Left cardiac atrium (tissue), 4 donors: ENCODE data around the gene ZSCAN22. TPM values are rescaled to one million over a fixed set of nuclear protein-coding genes. Genes with fewer than 3 reads are reported as not detected.
"Not testable (repeated sequence)": the region's sequence is repeated elsewhere in the genome, so short reads cannot be mapped to it uniquely, and the experiment has no call there.

ENCODE experiments used
- ATAC-seq, 2 donors: fragments of 200-7000 bp; cut with Tn5 transposase; one replicate each; pipeline ENCODE4 v1.9.1; 2020; ENCODE audit warnings: mild to moderate bottlenecking in 2 of 2, moderate library complexity in 2 of 2
- DNase-seq: peaks from one replicate; pipeline ENCODE4 v3.0.0-alpha.2; 2020
- intact Hi-C, 2 donors: fragments of 100-400 bp; cut with DNase I; formaldehyde crosslinking; loops; one replicate each; pipeline versions ENCODE4 v1.14.1 to v1.15.1; 2022 to 2023
- long read RNA-seq: library from polyadenylated mRNA; unstranded; transcript quantifications from one replicate; pipeline ENCODE4 v2.0.0, GENCODE V29; 2021
- total RNA-seq, 2 donors: library from RNA; stranded (reverse); fragmentation: NEBNext Ultra II Directional; extraction: Animal tissue kit (Norgen Biotek cat#: 25700); gene quantifications; one replicate each; pipeline ENCODE4 v1.2.1, GENCODE V29; 2021
- donor health status: DM: no; HTN: yes; CAD: no.
- donor health status: DM: no; HTN: yes; CAD: no; lungs with severe emphysema.
- donor health status: DM: yes; HTN: yes; CAD: no.
- donor health status: Dilated cardiomyopathy.

The ZSCAN22 gene
- 1 to 10 TPM; 2.0 to 2.1 TPM for total RNA-seq
- long read RNA-seq, full-length matches to known transcripts: 2 of 8 reads
- long read RNA-seq, partial matches to known transcripts: 0 of 8 reads
- long read RNA-seq, other reads (novel, unspliced or antisense): 6 of 8 reads

DNA sequence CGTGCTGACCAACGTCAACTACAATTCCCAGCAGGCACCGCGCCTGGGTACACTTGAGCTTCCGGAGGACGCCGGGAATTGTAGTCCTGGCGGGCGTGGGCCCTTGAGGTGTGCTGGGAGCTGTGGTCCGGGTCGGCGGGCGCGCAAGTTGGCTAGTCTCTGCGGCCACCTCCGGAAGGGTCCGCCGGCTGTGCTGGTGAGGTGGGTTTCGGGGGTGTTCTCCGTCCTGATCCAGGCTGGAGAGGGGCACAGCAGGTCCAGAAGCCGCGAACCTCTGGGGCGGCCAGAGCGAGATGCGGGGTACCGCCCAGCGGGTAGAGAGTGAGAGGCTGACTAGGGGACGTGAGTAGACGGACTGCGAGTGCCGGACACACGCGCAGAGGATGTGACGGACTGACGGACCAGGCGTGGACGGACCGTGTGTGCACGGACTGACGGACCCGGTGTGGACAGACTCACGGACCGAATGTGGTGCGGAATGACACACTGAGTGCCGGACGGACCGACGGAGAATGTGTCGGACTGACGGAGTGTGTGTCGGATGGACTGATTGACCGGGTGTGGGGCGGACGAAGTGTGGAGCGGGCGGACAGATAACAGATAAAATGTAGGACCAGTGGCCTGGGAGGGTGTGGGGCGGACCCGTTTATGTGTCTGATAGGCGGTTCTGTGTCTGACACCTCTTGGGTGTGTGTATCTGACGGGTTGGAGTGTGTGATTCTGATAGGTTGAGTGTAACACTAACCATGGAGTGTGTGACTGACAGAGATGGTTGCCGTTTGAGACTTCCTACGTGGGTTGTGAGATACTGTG lies at the start of gene ZSCAN22:
Gene ZSCAN22, plus strand, starts transcription at position 81 of the 813 bp plus-strand sequence. CDS start 7,809 bp downstream, outside the sequence.
- ATAC-seq (peak; percentile 97 to 98), DNase-seq (peak; percentile 99)
- intact Hi-C loops: loop anchor here in 1 of 2 donors (1.0 kb wide), 1 partner anchor 35 kb away; the partner anchor contains the start of gene ZNF497

DNA sequence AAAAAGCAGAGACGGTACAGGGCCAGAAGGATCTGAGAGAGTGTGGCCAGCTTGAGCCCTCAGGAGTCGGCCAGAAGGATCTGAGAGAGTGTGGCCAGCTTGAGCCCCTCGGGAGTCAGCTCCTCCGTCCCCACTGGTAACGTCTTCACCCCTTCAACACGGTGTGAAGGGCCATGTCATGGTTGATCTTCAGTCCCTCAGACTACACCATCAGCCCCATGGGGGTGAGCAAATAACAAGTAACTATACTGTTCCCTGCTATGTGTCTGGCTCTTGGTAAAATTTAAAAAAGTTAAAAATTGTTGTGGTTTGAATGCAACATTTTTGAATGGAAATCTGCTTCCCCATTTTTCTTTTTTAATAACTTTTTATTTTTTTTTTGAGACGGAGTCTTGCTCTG lies 49.6 kb upstream of the ZSCAN22 start:
- DNase-seq (no peak), ATAC-seq (no peak)
- intact Hi-C loops: no loop called here

DNA sequence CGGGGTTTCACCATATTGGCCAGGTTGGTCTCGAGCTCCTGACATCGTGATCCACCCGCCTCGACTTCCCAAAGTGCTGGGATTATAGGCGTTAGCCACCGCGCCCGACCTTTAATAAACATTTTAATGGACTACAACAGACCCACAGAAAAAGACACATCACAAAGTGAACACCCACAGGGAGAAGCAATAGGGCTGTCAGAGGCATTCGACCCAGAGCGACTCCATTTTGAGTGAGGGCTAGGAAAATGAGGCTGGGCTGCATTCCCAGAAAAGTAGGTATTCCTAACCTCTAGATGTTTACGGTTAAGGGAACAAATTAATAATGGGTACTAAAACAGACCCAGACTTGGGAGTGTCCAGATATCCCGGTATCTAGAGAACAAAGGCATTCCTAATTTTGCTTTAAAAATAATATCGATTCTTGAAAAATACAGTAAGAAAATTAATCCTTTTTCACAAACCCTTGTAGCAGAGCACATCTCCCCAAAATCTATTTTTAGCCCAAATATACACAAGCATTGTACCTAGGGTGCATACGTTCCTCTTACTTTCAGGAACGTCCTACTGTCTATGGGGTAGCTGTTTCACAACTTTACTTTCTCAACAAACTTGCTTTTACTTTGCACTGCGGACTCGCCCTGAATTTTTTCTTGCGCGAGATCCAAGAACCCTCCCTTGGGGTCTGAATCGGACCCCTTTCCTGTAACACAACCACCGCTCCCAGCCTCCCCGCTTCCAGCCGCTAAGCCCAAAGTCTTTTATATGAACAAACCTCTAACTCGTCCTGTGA lies 48.9 kb upstream of the ZSCAN22 start:
- ATAC-seq: peak in 1 of 2 donors; percentile 1
- no peak for DNase-seq
- intact Hi-C loops: loop anchor here in 1 of 2 donors (2.0 kb wide), 1 partner anchor 95 kb away; the partner anchor contains the start of gene ZNF274

DNA sequence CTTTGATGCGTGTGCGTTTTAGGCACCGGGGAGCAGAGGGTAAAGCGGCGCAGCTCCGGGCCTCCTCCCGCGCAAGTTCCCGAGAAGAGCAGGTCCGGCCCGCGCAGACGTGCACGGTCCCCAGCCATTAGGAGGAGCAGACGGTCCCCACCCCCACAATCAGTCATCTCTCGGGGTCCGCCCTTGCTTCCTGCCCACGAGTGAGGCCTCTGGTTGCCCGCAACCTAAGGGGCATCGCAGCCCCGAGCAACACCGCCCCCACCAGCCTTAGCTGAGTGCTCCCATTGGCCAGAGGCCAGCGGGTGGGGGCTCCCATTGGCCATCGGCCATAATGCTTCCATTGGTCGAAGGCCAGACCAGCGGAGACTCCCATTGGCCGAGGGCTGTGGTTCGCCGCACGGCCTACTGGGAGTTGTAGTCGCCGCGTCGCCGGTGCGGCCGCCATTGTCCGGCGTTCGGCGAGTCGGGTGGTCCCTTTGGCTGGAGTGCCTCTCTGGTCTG lies 48.2 kb upstream of the ZSCAN22 start, which contains the start of gene ZNF8:
Gene ZNF8, plus strand, starts transcription at position 415 of the 501 bp plus-strand sequence. CDS start 127 bp downstream, outside the sequence.
- peak; percentile 95 to 96 for ATAC-seq
- peak; percentile 98 for DNase-seq
- intact Hi-C loops: loop anchor here in 1 of 2 donors (2.0 kb wide), 1 partner anchor 96 kb away; the partner anchor contains the start of gene ZNF274

DNA sequence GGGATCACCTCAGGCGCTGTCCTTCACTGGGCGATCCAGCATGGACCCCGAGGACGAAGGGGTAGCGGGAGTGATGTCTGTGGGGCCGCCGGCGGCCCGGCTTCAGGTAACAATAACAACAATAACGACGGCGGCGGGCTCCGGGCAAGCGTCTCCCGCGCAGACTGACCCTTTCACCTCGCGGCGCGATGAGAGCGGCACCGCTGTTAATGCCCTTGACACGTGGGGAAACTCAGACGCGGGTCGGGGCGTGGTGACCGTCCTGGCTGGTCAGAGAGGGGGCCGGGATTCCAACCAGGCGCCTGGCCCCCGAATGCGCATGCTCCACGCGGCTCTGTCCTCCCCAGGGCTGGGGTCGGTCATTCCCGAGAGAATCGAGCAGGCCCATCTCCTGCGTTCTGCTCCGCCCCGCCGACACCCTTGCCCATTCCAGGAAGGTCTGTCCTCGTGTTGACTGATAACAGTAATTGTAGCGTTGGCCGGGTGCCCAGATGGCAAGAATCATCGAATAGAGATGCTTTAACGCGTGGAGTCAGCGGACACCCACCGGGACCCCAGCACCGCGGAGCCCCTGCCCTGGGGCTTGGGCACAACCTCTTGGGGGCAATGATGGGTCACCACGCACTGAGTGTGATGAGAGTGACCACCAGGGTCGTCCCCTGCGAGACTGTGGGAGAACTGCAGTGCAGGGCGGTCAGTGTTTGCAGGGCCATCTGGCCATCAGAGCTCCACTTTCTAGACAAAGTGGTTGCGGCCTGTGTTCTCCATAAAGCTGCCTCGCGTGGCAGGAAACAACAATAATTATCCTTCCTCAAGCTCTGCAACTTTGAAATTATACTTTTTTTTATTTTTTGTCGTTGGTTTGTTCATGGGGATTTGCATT lies 47.5 kb upstream of the ZSCAN22 start:
- intact Hi-C loops: loop anchor here in 1 of 2 donors (2.0 kb wide), 1 partner anchor 96 kb away; the partner anchor contains the start of gene ZNF274
- DNase-seq (peak; percentile 92), ATAC-seq (peak; percentile 77 to 84)

DNA sequence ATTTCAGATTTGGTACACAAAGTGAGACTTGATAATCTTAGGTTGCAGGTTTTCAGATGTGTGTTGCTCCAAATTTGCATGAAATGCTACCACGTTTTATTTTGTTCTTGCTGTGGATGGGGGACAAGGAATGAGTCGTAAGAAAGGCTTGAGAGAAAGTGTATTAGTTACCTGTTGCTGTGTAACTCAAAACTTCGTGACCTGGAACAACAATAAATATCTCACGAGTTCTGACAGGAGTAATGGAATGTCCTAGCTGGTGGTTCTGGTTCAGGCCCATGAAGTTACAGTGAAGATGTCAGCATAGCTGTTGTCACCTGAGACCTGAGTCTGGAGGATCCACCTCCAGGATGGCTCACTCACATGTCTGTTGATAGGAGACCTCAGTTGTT lies 46.9 kb upstream of the ZSCAN22 start:
- intact Hi-C loops: loop anchor here in 1 of 2 donors (2.0 kb wide), 1 partner anchor 97 kb away; the partner anchor contains the start of gene ZNF274
- ATAC-seq (no peak), DNase-seq (no peak)

DNA sequence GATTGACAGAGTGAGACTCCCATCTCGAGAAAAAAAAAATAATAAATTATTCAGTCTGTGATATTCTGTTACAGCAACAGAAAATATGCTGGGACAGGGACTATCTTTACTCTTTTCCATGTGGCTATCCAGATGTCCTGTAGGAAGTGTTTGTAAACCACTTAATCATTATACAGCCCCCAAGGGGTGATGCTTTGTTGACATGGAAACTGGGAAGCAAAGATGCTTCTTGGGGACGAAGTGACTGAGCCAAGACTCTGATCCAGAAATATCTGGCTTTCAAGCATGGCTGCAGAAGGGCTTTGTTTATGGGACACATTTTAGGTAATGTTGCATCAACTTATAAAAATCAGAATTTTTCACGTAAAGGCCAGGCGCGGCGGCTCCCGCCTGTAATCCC lies 42.6 kb upstream of the ZSCAN22 start:
- DNase-seq (no peak), ATAC-seq (no peak)
- intact Hi-C loops: no loop called here

DNA sequence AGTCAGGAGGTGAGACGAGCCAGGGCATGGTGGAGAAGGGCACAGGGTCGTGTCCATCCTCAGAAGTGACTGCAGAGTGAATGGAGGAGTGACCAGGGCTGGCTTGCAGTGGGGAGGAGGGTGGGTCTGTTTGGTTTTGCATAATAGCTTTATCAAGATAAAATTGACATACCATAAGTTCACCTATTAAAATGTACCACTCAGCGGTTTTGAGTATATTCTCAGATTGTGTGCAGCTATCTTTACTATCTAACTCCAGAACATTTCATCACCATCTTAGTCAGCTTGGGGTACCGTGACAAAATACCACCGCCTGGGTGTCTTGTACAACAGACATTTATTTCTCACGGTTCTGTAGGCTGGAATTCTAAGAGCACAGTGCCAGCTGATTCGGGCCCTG lies 34.9 kb upstream of the ZSCAN22 start:
- intact Hi-C loops: no loop called here
- no peak for ATAC-seq
- DNase-seq: no peak

DNA sequence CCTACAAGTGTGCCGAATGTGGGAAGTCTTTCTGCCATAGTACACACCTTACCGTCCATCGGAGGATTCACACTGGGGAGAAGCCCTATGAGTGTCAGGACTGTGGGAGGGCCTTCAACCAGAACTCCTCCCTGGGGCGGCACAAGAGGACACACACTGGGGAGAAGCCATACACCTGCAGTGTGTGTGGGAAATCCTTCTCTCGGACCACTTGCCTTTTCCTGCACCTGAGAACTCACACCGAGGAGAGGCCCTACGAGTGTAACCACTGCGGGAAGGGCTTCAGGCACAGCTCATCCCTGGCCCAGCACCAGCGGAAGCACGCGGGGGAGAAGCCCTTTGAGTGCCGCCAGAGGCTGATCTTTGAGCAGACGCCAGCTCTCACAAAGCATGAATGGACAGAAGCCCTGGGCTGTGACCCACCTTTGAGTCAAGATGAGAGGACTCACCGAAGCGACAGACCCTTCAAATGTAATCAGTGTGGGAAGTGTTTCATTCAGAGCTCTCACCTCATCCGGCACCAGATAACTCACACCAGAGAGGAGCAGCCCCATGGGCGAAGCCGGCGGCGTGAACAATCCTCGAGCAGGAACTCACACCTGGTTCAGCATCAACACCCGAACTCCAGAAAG lies 31.9 kb upstream of the ZSCAN22 start:
- ATAC-seq (no peak), DNase-seq (no peak)
- intact Hi-C loops: no loop called here

DNA sequence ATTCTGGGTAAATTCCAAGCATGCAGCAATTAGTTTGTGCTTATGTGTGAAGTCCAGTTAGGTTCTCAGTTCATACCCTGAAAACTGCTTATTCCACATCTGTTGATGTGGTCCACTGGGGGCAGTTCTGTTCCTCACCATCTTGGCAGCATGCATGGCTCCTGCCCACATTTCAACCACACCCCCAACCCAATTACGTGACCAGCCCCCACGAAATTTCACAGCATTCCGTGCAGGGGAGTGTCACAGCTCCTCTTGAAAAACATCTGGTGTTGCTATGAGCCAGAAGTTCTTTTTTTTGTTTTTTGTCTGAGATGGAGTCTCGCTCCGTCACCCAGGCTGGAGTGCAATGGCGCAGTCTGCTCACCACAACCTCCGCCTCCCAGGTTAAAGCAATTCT lies 30.7 kb upstream of the ZSCAN22 start:
- DNase-seq (no peak), ATAC-seq (no peak)
- intact Hi-C loops: no loop called here

DNA sequence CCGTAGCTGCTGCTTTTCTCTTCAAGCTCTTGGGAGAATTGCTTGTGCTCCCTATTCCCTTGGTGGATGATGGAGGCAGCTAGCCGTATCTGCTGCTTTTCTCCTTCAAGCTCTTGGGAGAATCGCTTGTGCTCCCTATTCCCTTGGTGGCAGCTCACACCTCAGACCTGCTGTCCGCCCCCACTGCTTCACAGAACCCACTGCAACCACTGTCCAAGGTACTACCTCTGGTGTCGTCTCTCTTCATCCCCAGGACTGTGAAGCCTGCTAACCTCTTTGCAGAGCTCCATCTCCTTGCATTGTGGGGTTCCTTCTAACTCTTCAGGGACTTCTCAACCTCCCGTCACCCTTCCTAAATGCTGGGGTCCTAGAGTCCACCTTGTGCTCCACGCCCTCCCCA lies 26.2 kb upstream of the ZSCAN22 start:
- ATAC-seq (no peak), DNase-seq (no peak)
- intact Hi-C loops: no loop called here

DNA sequence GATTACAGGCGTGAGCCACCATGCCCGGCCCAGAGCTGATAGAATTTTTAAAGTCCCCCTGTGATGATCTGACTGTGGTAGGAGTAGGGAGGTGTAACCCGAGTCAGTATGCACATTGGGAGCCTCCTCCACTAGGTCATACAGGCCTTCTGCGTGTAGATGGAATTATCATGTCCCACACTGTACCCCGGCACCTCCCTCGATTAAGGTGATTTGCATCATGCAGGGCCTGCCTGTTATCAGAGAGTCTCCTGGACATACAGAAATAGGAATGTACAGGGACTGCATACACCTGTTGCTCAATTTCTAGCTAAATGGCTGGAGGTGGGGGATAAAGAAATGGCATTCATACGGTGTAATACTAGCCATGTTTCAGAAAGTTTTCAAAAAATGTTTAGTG lies 22.5 kb upstream of the ZSCAN22 start:
- DNase-seq: no peak
- ATAC-seq: no peak
- intact Hi-C loops: no loop called here

DNA sequence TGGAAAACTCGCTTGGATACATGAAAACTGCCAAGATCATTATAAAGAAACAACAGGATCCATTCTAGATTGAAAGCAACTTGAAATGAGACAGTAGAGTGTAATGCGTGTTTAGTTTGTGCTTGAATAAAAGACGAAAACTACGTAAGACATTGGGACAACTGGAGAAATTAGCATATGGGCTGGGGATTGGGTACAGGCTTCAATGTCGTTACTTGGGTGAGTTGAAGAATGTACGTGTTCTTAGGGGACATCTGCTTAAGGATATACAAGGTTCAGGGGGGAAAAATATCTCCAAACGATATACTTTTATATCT lies 22.1 kb upstream of the ZSCAN22 start:
- intact Hi-C loops: no loop called here
- ATAC-seq: peak in 1 of 2 donors; percentile 7
- DNase-seq: no peak

DNA sequence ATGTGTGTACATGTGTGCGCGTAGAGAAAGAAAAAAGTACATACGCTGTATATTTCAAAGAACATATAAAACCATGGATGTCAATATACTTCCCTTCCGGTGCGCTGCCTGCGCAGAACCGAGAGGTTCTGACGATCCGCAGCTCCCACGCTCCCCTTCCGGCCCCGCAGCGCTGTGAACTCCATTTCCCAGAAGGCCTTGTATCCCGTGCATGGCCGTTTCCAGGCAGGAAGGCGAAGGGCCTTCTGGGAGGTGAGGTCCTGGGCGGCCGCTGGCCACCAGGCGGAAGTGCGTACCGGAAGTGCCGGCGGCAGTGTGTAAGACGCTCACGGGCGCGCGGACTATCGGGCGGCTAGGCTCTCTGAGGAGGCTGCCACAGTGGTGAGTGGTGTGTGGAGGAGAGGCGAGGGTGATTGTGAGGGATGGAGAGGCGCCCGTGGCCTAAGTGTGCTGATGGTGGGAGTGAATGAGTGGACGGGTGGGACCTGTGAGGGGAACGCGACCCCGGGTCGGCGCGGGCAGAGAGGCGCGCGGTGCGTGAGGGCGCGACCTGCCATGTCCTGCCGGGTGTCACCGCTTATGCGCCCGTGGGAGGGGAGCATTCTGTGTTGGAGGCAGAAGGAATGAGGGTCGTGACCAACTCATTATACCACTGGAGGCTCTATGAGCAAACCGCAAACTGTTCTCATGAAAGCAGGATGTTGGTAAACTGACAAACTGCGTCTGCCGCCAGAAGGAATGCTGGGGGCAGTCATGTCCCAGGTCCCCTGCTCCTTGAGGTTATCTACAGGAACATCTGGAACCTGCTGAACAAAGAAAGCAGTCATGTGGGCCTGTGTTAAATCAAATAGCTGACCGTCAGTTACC lies 21.5 kb upstream of the ZSCAN22 start, which contains the start of gene ERVK3-1:
Gene ERVK3-1, plus strand, starts transcription at position 313 of the 867 bp plus-strand sequence. CDS start 6,792 bp downstream, outside the sequence.
- ATAC-seq: peak; percentile 100
- intact Hi-C loops: no loop called here

DNA sequence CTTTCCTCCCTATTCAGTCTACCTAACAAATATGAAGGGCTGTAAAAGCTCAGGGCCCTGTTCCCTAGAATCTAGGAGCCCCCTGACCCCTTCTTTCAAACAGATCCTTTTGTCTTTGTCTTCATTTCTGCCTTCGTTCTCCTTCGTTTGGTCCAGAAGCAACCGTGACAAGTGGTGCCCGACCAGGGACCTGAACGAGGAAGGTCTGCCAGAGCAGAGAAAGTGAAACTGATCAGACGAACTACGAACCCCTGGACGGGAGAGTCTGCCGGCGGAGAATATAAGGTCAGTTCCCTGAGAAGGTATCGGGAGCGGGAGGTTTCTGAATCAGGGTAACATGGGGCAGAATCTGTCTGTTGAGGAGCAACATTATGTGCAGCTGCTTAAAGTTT lies 20.9 kb upstream of the ZSCAN22 start:
- DNase-seq (no peak), ATAC-seq (no peak)
- intact Hi-C loops: no loop called here

More for the DNA sequence above, 21.5 kb upstream of the ZSCAN22 start, which contains the start of gene ERVK3-1:
- peak; percentile 98 for DNase-seq

DNA sequence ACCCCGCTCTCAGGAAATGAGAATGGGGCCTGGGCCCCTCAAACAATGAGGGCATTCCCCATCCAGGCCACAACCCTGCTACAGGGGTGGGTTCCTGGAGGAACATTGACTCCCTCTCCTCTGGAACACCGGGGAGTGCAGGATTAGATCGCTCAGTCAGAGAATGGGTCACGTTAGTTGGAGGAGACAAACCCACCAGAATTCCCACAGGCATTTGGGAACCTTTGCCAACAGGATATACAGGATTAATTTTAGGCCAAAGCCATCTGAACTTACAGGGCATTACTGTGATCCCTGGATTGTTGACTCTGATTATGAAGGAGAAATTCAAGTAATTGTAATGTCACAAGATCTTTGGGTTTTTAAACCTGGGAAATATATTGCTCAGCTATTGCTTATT lies 19.1 kb upstream of the ZSCAN22 start:
- no peak for DNase-seq
- no peak for ATAC-seq
- intact Hi-C loops: no loop called here

DNA sequence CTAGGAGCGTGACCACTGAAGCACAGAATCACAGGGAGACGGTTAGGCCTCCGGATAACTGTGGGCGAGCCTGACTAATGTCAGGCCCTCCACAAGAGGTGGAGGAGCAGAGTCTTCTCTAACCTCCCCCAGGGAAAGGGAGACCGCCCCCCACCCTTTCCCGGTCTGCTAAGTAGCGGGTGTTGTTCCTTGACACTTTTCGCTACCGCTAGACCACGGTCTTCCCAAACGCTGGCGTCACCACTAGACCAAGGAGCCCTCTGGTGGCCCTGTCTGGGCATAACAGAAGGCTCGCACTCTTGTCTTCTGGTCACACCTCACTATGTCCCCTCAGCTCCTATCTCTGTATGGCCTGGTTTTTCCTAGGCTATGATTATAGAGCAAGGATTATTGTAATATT lies 16.1 kb upstream of the ZSCAN22 start:
- intact Hi-C loops: not testable (repeated sequence)
- peak in 1 of 2 donors; percentile 29 for ATAC-seq
- DNase-seq: peak; percentile 50
